HG03521 (cell line): ENCODE data around the gene CLMN.
"Not testable (repeated sequence)": the region's sequence is repeated elsewhere in the genome, so short reads cannot be mapped to it uniquely, and the experiment has no call there.

Experiments
- ATAC-seq: cut with Tn5 transposase; IDR thresholded peaks from one replicate; pipeline ENCODE4 v1.9.1; 2021; ENCODE audit warnings: mild to moderate bottlenecking, moderate library complexity; ENCODE audit not compliant: unreplicated experiment

CLMN gene

DNA sequence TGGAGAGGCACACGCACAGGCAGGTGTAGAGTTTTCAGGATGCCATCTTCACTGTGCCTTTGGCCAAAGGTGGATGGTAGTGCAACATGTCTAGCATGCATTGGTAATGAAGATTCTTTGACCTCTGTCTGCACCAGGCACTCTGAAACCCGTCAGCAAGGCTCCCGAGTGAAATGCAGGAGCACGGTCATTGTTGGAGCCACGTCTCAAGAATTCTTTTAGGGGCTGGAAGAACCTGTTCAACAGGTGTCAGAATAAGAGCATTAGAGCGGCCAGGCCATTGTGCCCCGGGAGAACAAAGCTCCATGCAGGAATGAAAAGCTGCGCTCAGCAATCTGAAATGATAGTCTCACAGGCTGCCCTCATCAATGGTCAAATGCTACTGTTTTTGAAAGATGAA, 122.2 kb downstream of the CLMN start:
- ATAC-seq = no peak

- ATAC-seq = no peak
Measured at GRCh38 chr14:95196826-95197545, 122.7 kb downstream of the CLMN start.

GRCh38 chr14:95196268-95196667, 123.4 kb downstream of the CLMN start:
- no peak for ATAC-seq

GRCh38 chr14:95195031-95195430, 124.7 kb downstream of the CLMN start:
- ATAC-seq = no peak

GRCh38 chr14:95193081-95193480, 126.6 kb downstream of the CLMN start:
- ATAC-seq = no peak

DNA sequence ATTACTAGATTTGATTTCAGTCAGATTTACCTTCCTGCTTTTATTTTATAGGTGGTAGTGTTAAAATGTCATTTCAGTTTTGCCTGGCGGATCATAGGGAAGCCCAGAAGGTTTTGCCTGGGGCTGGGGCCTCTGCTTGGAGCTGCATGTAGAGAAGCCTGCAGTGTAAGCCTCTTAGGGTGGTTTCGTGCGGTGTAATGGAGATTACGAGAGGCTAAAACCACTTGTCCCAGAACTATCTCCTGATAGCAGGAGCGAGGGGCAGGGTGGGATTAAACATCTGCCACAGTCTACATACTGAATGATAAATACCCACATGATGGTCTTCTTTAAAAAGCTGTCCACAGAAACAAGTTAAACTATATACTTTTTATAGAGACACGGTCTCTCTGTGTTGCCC, 127.4 kb downstream of the CLMN start:
- no peak for ATAC-seq

- ATAC-seq = no peak
Measured at GRCh38 chr14:95191445-95192199, 128.1 kb downstream of the CLMN start.

- no peak for ATAC-seq
Measured at GRCh38 chr14:95190857-95191256, 128.9 kb downstream of the CLMN start.

DNA sequence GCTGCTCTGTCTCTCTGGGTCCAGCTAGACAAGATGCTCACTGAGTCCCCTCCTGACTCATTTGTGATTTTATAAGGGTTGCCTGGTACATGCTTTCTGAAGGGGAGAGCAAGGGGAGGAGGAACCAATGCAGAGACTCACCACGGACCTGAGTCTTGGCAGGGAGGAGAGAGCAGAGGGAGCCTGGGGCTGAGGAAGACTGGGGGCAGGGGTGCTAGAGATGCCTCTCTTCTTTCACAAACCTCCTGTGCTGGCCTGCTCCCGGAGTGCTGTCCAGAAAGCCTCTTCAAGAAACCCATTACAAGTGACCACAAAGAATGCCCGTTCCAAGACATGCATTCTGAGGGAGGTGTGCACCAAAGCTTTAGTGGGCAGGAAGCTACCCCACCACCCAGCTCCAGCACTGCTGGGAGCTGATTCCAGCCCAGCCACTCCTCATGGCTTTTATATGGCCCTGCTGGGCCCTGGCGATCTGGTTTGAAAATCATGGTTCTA, 129.3 kb downstream of the CLMN start:
- ATAC-seq = no peak

DNA sequence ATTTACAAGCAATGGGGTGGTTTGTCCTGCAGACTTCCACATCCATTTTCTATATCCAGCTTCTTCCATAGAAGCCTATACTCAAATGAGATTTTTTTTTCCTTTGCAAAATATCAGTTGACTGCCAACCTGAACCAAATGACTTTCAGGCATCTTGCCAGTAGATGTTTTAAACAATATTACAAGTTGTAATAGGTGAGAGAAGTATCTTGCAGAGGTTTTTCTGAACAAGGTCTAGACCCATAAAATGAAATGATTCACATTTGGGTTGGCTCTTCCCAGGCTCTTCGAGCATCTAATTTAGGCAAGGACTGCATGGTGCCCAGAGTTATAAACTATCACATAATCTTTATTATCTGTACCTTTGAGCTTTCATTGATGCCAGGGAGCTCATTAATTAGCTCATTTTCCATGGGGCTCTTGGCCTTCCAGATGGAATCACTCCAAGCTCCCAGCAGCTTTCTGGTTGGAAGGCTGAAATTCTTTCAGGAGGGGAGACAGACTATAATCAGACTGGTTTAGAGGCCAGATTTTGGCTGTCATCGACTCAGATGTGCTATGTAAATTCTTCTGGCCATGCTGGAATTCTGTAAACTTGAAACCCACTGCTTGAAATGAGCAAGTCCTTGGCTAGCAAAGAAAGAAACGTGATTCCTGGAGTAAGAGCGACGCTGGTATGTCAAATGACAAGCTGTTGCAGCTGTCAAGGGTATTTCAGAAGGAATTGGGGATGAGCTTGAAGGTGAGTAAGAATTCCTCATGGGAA, 130.2 kb downstream of the CLMN start:
- no peak for ATAC-seq

DNA sequence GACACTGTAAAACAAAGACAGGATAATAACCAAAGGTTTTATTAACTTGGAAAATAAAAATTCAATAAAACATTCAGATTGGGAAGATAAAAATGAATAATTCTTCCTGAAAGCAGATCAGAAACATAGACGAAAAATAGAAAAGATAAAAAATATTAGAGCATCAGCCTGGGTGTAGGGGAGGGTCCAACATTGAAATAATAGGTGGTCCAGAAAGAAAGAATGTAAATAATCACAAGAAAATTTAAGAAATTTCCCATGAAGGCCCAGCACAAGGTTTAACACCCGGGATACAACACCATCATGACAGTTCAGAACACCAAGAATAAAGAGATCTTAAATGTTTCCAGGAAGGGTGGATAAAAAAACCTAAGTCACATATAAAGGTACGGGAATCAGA, 131.3 kb downstream of the CLMN start:
- no peak for ATAC-seq

GRCh38 chr14:95185767-95186392, 133.8 kb downstream of the CLMN start:
- no peak for ATAC-seq

GRCh38 chr14:95185033-95185766, 134.5 kb downstream of the CLMN start:
- ATAC-seq = no peak

- no peak for ATAC-seq
Measured at GRCh38 chr14:95184413-95184790, 135.3 kb downstream of the CLMN start.

- ATAC-seq = no peak
Measured at GRCh38 chr14:95183532-95184412, 135.9 kb downstream of the CLMN start.

GRCh38 chr14:95183082-95183481, 136.6 kb downstream of the CLMN start:
- no peak for ATAC-seq

DNA sequence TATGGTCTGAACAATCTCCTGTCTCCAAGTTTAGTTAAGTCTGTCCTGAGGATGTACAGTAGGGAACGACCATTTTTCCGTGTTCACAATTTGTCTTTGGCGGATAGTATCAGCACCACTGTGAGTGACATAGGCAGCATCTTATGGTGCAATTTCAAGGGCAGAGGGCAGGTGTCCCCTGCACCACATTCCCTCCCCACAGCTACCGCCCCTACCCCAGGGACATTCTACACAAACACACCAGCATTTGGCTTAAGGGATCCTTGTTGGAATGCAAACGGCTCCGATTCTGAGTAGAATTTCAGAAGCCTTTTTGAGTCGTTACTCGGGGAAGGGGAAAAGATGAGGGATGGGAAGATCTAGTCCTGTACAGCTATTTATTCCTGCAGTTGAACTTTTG, 137.3 kb downstream of the CLMN start:
- no peak for ATAC-seq

DNA sequence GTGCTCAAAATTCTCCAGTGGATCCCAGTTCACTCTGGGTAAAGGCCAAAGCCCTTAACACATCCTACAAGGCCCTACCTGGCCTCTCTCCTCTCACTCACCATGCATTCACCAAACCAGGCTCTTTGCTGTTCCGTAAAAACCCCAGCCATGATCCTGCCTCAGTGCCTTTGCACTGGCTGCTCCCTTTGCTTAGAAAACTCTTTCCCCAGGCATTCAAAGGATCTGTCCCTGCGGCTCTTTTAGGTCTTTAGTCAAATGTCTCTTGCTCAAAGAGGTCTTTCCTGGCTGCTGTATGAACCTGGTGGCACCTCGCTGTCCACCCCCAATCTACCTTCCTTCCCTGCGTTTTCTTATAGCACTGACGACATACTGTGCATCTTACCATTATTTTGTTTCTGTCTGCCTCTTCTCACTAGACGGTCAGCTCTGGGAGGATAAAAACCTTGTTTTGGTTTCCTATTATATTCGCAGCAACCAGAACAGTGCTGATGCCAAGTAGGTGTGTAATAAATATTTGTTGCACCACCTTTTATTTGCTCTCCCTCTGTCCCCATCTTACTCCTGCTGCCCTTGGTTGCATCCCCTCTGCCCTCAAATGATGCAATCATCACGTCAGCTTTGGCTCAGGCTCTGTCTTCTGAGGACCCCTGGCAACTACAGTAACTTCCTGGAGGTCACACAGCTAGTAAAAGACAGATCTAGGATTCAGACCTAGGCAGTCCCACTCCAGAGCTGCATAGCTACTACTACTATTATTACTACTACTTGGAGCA, 138.6 kb downstream of the CLMN start:
- ATAC-seq = no peak

- not testable (repeated sequence) for ATAC-seq
Measured at GRCh38 chr14:95175670-95176069, 144.0 kb downstream of the CLMN start.
